HepG2 (cell line): ENCODE results near the gene HBG1. TPM values are rescaled to one million over a fixed set of nuclear protein-coding genes. Genes with fewer than 3 reads are reported as not detected.
"Not testable (repeated sequence)": the region's sequence is repeated elsewhere in the genome, so short reads cannot be mapped to it uniquely, and the experiment has no call there.

Source experiments
- ATAC-seq: fragments of 200-7000 bp; cut with Tn5 transposase; 3 replicates; pipeline ENCODE4 v1.9.1; 2020; ENCODE audit warnings: mild to moderate bottlenecking, moderate library complexity
- BruUV-seq: library from RNA; stranded (reverse); fragments of 400-500 nt; replicated peaks from 2 replicates; lab custom pipeline; 2021; lab: Mats Ljungman, UMichigan
- CTCF ChIA-PET: fragments of 300-600 bp; formaldehyde crosslinking; extraction: SDS; loops from one replicate; lab custom pipeline; 2021; ENCODE audit warnings: low total read pairs, inconsistent platforms, low intra/inter-chr PET ratio; lab: Yijun Ruan, JAX
- POLR2A ChIA-PET: fragments of 350-600 bp; sonication (Branson Sonifier 250); formaldehyde crosslinking; loops from one replicate; lab custom pipeline; 2020; ENCODE audit warnings: antibody characterized with exemption, inconsistent platforms; lab: Yijun Ruan, JAX
- DNase-seq: peaks from one replicate; pipeline ENCODE4 v3.0.0-alpha.2; 2015; ENCODE audit warnings: low spot score
- FAIRE-seq: peaks from 3 replicates; lab custom pipeline; 2011; peaks lifted over from hg19 to GRCh38; lab: Jason Lieb, UNC
- H2AFZ ChIP-seq: one replicate; pipeline ENCODE4 v1.6.1; 2011; ENCODE audit warnings: low read length, inconsistent platforms
- H3K27ac ChIP-seq: fragments of 300-600 bp; 3 replicates; pipeline ENCODE4 v1.8.0; 2011; ENCODE audit warnings: mixed run types, mild to moderate bottlenecking, mixed read lengths, low read length, inconsistent platforms; ENCODE audit not compliant: insufficient read depth; ENCODE audit errors: extremely low read length
- H3K27me3 ChIP-seq, 2 experiments: fragments of 200-600 bp in 1 of 2; 2 replicates in 1 of 2; 3 replicates in 1 of 2; pipeline versions ENCODE4 v1.6.0 to v1.8.0; 2011; ENCODE audit warnings: low read length in 2 of 2, mild to moderate bottlenecking in 2 of 2, moderate library complexity in 2 of 2, inconsistent platforms in 1 of 2; ENCODE audit not compliant: insufficient read depth in 2 of 2, control insufficient read depth in 1 of 2
- H3K36me3 ChIP-seq, 2 experiments: fragments of 200-600 bp in 1 of 2; replicated peaks in 1 of 2; 2 replicates in 1 of 2; 3 replicates in 1 of 2; pipeline versions ENCODE4 v1.5.1 to v1.8.0; 2011; ENCODE audit warnings: low read length in 2 of 2, inconsistent platforms in 1 of 2; ENCODE audit not compliant: insufficient read depth in 2 of 2, control insufficient read depth in 1 of 2
- H3K4me1 ChIP-seq: 2 replicates; pipeline ENCODE4 v1.5.1; 2012; ENCODE audit warnings: low read length, inconsistent platforms; ENCODE audit not compliant: insufficient read depth
- H3K4me2 ChIP-seq: 2 replicates; pipeline ENCODE4 v1.6.0; 2011; ENCODE audit warnings: low read depth, low read length, inconsistent platforms
- H3K4me3 ChIP-seq, 3 experiments: fragments of 200-600 bp in 1 of 3; sonication (generic), shearing (Covaris generic) in 1 of 3; replicated peaks in 1 of 3; 2 replicates each; pipeline ENCODE4 v1.5.1; 2011 to 2016; ENCODE audit warnings: low read length in 3 of 3, inconsistent platforms in 2 of 3, low read depth in 2 of 3, mild to moderate bottlenecking in 2 of 3, control low read depth in 1 of 3, mixed read lengths in 1 of 3; ENCODE audit not compliant: insufficient read depth in 1 of 3
- H3K79me2 ChIP-seq: one replicate; pipeline ENCODE4 v1.6.1; 2011; ENCODE audit warnings: low read length, inconsistent platforms; ENCODE audit not compliant: insufficient read depth
- H3K9ac ChIP-seq: 2 replicates; pipeline ENCODE4 v1.6.0; 2011; ENCODE audit warnings: mild to moderate bottlenecking, low read depth, low read length, inconsistent platforms; ENCODE audit not compliant: insufficient read depth
- H3K9me3 ChIP-seq: 2 replicates; pipeline ENCODE4 v1.5.1; 2012; ENCODE audit warnings: mild to moderate bottlenecking, low read length
- H4K20me1 ChIP-seq: 2 replicates; pipeline ENCODE4 v1.6.0; 2011; ENCODE audit warnings: inconsistent platforms, mild to moderate bottlenecking, low read length, moderate library complexity; ENCODE audit not compliant: insufficient read depth
- GZF1 ChIP-seq: sonication (generic); formaldehyde crosslinking; IDR thresholded peaks from 2 replicates; pipeline ENCODE4 v1.5.1; 2020; ENCODE audit warnings: mild to moderate bottlenecking, missing genetic modification reagents
- WGBS: methylation state at CpG from one replicate; pipeline ENCODE4 v1.1.6; 2017; ENCODE audit warnings: low lambda C conversion rate; 5-methylcytosine and 5-hydroxymethylcytosine counted together
- in situ Hi-C: cut with HindIII; loops from 2 replicates; pipeline ENCODE4 v1.10.0; 2017; ENCODE audit warnings: low pct_unique_long_range_greater_than_20kb; ENCODE audit not compliant: extremely low pct_ligation_motif_present
- intact Hi-C: fragments of 100-400 bp; cut with micrococcal nuclease; formaldehyde crosslinking; loops from one replicate; pipeline ENCODE4 v1.10.0; 2022; ENCODE audit not compliant: unreplicated experiment
- polyA plus RNA-seq, 8 experiments: library from polyadenylated mRNA; depleted of rRNA in 3 of 8; stranded (reverse) in 7 of 8; unstranded in 1 of 8; fragments of >200 nt; fragmentation: Illumina TruSeq in 4 of 8; extraction: Trizol in 4 of 8; gene quantifications; 2 replicates each; pipeline versions ENCODE4 v1.2.1 to v1.2.3, GENCODE V29; 2011 to 2016; ENCODE audit warnings: low read depth in 4 of 8, missing spikeins in 1 of 8, mixed read lengths in 1 of 8; ENCODE audit not compliant: insufficient read depth in 1 of 8
- total RNA-seq, 5 experiments: library from RNA; depleted of rRNA; stranded (reverse); fragments of >200 nt; fragmentation: Illumina TruSeq; extraction: Trizol; gene quantifications; 2 replicates each; pipeline ENCODE4 v1.2.3, GENCODE V29; 2016; ENCODE audit warnings: low read depth in 1 of 5
- TF ChIP-seq, protein P1 (sequence below): sonication (generic); formaldehyde crosslinking; IDR thresholded peaks from 2 replicates; pipeline ENCODE4 v1.4.0; 2020; ENCODE audit warnings: missing genetic modification reagents
- TF ChIP-seq, protein P2 (sequence below): IDR thresholded peaks from 2 replicates; pipeline ENCODE4 v1.4.0; 2020; ENCODE audit warnings: mild to moderate bottlenecking, missing genetic modification reagents

Gene HBG1
- total and polyA plus RNA-seq, 2 of the 13 experiments (the other 11 are each of a cell fraction or from before 2014, with no cell fraction given), result not detected

DNA sequence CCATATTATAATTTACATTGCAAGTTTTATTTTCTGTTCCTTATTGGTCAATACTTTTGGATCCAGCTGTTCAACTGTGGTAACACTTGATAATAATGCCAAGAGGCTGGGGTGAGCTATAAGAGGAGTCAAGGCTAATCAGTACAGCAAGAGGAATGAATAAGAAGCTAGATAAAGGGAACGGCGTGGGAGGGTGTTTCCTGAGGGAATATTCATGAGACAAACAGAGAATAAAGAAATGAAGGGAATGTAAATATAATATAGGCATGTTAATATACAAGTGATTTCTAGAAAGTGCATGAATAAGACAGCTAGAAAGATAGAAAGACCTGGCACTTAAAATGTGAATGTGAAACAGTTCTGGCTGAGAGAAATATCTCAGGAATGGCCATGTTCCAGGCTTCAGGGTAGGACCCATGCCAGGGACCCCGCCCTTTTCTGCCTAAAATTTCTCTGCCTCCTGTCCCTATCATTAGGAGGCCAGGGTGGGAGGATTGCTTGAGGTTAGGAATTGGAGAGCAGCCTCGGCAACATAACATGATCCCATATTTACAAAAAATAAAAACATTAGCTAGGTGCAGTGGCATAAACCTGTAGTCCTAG, 48.2 kb upstream of the HBG1 start (continued):
- TF ChIP-seq, protein P1, sequence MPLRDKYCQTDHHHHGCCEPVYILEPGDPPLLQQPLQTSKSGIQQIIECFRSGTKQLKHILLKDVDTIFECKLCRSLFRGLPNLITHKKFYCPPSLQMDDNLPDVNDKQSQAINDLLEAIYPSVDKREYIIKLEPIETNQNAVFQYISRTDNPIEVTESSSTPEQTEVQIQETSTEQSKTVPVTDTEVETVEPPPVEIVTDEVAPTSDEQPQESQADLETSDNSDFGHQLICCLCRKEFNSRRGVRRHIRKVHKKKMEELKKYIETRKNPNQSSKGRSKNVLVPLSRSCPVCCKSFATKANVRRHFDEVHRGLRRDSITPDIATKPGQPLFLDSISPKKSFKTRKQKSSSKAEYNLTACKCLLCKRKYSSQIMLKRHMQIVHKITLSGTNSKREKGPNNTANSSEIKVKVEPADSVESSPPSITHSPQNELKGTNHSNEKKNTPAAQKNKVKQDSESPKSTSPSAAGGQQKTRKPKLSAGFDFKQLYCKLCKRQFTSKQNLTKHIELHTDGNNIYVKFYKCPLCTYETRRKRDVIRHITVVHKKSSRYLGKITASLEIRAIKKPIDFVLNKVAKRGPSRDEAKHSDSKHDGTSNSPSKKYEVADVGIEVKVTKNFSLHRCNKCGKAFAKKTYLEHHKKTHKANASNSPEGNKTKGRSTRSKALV (CRISPR knock-in tag), result no peak
- TF ChIP-seq, protein P2, sequence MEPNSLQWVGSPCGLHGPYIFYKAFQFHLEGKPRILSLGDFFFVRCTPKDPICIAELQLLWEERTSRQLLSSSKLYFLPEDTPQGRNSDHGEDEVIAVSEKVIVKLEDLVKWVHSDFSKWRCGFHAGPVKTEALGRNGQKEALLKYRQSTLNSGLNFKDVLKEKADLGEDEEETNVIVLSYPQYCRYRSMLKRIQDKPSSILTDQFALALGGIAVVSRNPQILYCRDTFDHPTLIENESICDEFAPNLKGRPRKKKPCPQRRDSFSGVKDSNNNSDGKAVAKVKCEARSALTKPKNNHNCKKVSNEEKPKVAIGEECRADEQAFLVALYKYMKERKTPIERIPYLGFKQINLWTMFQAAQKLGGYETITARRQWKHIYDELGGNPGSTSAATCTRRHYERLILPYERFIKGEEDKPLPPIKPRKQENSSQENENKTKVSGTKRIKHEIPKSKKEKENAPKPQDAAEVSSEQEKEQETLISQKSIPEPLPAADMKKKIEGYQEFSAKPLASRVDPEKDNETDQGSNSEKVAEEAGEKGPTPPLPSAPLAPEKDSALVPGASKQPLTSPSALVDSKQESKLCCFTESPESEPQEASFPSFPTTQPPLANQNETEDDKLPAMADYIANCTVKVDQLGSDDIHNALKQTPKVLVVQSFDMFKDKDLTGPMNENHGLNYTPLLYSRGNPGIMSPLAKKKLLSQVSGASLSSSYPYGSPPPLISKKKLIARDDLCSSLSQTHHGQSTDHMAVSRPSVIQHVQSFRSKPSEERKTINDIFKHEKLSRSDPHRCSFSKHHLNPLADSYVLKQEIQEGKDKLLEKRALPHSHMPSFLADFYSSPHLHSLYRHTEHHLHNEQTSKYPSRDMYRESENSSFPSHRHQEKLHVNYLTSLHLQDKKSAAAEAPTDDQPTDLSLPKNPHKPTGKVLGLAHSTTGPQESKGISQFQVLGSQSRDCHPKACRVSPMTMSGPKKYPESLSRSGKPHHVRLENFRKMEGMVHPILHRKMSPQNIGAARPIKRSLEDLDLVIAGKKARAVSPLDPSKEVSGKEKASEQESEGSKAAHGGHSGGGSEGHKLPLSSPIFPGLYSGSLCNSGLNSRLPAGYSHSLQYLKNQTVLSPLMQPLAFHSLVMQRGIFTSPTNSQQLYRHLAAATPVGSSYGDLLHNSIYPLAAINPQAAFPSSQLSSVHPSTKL (CRISPR knock-in tag), result no peak
- TF ChIP-seq GZF1 (CRISPR knock-in tag), result no peak
- TF ChIP-seq, all 625 proteins: peak for 0

DNA sequence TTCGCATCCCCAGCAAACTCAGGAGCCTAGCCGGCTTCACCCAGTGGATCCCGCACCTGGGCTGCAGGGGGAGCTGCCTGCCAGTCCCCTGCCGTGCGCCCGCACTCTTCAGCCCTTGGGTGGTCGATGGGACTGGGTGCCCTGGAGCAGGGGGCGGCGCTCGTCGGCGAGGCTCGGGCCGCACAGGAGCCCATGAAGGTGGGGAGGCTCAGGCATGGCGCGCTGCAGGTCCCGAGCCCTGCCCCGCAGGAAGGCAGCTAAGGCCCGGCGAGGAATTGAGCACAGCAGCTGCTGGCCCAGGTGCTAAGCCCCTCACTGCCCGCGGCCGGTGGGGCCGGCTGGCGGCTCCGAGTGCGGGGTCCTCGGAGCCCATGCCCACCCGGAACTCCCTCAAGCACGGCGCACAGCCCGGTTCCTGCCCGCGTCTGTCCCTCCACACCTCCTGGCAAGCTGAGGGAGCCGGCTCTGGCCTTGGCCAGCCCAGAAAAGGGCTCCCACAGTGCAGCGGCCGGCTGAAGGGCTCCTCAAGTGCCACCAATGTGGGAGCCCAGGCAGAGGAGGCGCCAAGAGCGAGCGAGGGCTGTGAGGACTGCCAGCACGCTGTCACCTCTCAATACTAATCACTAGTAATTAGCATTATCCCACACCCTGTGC, 44.8 kb upstream of the HBG1 start:
- H4K20me1 ChIP-seq, H3K9ac ChIP-seq, H3K27ac ChIP-seq, POLR2A ChIA-PET, H3K4me2 ChIP-seq, DNase-seq, H3K4me1 ChIP-seq, H3K9me3 ChIP-seq, in situ Hi-C loops, BruUV-seq, FAIRE-seq, H3K36me3 ChIP-seq, ATAC-seq, CTCF ChIA-PET, H3K79me2 ChIP-seq, H3K4me3 ChIP-seq, intact Hi-C loops, H2AFZ ChIP-seq, H3K27me3 ChIP-seq: not testable (repeated sequence)
- 50% methylated on average over 8 of the region's 41 CpGs for WGBS
